ENCODE measurements around the gene FAM120B. TPM values are rescaled to one million over a fixed set of nuclear protein-coding genes. Genes with fewer than 3 reads are reported as not detected.

The FAM120B gene
- total RNA-seq, 1 experiment from 2014 or later, result 15.2 TPM

GRCh38 chr6:170361335-170361734 lies 54.8 kb downstream of the FAM120B start:
- peaks cover 5% of the 10 kb centered on the region for H3K36me3 Mint-ChIP-seq
- no peak overlapping the region for H3K27ac Mint-ChIP-seq
- ChIA-PET POLR2A (no interaction called here), CTCF (no interaction called here)
- no peaks in the 10 kb centered on the region for H3K27me3 Mint-ChIP-seq (ENCODE audit: low read depth)
- ATAC-seq (no peak), DNase-seq (ENCODE audit: low spot score) (no peak)
- no peaks in the 10 kb centered on the region for H3K4me1 Mint-ChIP-seq
- no peak overlapping the region for H3K4me3 Mint-ChIP-seq
- H3K9me3 Mint-ChIP-seq, result no peaks in the 10 kb centered on the region
- no peak for TF ChIP-seq ZNF416 (CRISPR knock-in tag; IDR thresholded peaks at IDR 0.05)
- TF ChIP-seq KAT7 (CRISPR knock-in tag; IDR thresholded peaks at IDR 0.05; ENCODE audit: borderline replicate concordance), result no peak
- no peak for TF ChIP-seq AR (CRISPR knock-in tag; IDR thresholded peaks at IDR 0.05)
- TF ChIP-seq EMX1 (CRISPR knock-in tag; IDR thresholded peaks at IDR 0.05), result no peak
- no peak for TF ChIP-seq CREM (CRISPR knock-in tag; IDR thresholded peaks at IDR 0.05)
- TF ChIP-seq TEAD4 (CRISPR knock-in tag; IDR thresholded peaks at IDR 0.05), result no peak
- no peak for TF ChIP-seq TP53 (CRISPR knock-in tag; IDR thresholded peaks at IDR 0.05)
- TF ChIP-seq ZSCAN18 (CRISPR knock-in tag; IDR thresholded peaks at IDR 0.05), result no peak
- TF ChIP-seq CTCF (IDR thresholded peaks at IDR 0.05), result no peak
- TF ChIP-seq SMAD4 (CRISPR knock-in tag; IDR thresholded peaks at IDR 0.05), result no peak
- no peak for TF ChIP-seq FOXP1 (CRISPR knock-in tag; IDR thresholded peaks at IDR 0.05; ENCODE audit: borderline replicate concordance)
- no peak for TF ChIP-seq ZNF532 (CRISPR knock-in tag; IDR thresholded peaks at IDR 0.05; ENCODE audit: borderline replicate concordance)
- TF ChIP-seq MAX (CRISPR knock-in tag; IDR thresholded peaks at IDR 0.05), result no peak
- TF ChIP-seq USF2 (CRISPR knock-in tag; IDR thresholded peaks at IDR 0.05), result no peak
- no peak for TF ChIP-seq E2F5 (CRISPR knock-in tag; IDR thresholded peaks at IDR 0.05)
- no peak for TF ChIP-seq ZNF423 (CRISPR knock-in tag; IDR thresholded peaks at IDR 0.05)
- TF ChIP-seq IRF2 (CRISPR knock-in tag; IDR thresholded peaks at IDR 0.05; ENCODE audit: borderline replicate concordance, low read depth), result no peak
- no peak for TF ChIP-seq ARID4B (CRISPR knock-in tag; IDR thresholded peaks at IDR 0.05; ENCODE audit: borderline replicate concordance)
- no peak for TF ChIP-seq MLX (CRISPR knock-in tag; IDR thresholded peaks at IDR 0.05)

Measured in WTC11 (cell line).